Lower leg skin (tissue), 3 donors: ENCODE results near the gene CALY.

Source experiments
- POLR2A ChIP-seq, 2 donors: fragments of 450-650 bp; IDR thresholded peaks; one replicate each; pipeline ENCODE4 v1.6.1; 2016 to 2017; ENCODE audit warnings: antibody characterized with exemption in 2 of 2, mild to moderate bottlenecking in 1 of 2, moderate library complexity in 1 of 2
- TF ChIP-seq, protein P1 (sequence below), 3 donors: fragments of 450-650 bp; IDR thresholded peaks; one replicate each; pipeline ENCODE4 v1.5.1; 2016; ENCODE audit warnings: antibody characterized with exemption in 3 of 3, mild to moderate bottlenecking in 3 of 3, moderate library complexity in 2 of 3

DNA sequence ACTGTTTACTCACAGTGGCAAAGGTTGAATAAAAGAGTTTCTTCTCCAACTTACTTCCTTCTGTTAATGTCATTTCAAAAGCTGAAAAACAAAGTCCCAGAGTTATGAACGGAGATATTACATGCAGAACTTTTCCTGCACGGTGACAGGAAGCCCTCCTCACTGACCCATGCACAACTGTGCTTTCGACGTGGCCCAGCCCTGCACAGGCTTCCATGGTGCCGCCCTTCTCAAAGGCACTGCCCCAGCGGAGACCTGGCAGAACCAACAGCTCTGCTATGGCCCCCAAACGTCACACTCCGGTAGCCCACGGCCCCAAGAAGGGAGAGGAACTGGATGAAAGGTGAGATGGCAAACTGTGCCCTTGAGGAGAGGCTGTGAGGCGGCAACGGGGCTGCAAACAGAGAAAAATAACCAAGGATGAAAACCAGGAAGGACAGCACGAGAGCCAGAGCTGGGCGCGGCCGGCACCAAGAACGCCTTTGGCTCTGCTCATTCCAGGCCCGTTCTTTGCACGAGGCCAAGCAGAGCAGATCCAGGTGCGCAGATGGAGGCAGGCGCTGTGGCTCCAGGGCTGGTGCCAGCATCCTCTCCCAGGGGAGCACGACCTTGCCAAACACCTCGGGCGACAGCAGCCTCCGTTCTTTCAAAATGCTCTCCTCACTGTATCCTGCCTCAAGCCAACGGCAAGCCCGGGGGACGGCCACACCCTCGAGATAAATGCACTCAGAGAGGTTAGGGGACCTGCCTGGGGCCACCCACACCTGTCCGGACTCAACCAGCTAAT is 28.1 kb upstream of the CALY start:
- TF ChIP-seq, protein P1, sequence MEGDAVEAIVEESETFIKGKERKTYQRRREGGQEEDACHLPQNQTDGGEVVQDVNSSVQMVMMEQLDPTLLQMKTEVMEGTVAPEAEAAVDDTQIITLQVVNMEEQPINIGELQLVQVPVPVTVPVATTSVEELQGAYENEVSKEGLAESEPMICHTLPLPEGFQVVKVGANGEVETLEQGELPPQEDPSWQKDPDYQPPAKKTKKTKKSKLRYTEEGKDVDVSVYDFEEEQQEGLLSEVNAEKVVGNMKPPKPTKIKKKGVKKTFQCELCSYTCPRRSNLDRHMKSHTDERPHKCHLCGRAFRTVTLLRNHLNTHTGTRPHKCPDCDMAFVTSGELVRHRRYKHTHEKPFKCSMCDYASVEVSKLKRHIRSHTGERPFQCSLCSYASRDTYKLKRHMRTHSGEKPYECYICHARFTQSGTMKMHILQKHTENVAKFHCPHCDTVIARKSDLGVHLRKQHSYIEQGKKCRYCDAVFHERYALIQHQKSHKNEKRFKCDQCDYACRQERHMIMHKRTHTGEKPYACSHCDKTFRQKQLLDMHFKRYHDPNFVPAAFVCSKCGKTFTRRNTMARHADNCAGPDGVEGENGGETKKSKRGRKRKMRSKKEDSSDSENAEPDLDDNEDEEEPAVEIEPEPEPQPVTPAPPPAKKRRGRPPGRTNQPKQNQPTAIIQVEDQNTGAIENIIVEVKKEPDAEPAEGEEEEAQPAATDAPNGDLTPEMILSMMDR (IDR thresholded peaks at IDR 0.05), result no peak
- TF ChIP-seq POLR2A (IDR thresholded peaks at IDR 0.05), result no peak
